NCI-H2107 treated with DMSO at 0.1 percent for 48 hours (cell line): ENCODE measurements around the gene PPP1R3G.
"Not testable (repeated sequence)": the region's sequence is repeated elsewhere in the genome, so short reads cannot be mapped to it uniquely, and the experiment has no call there.

Experiments used
- DNase-seq: peaks from one replicate; lab custom pipeline; 2025; ENCODE audit not compliant: unreplicated experiment; lab: John Stamatoyannopoulos, UW

PPP1R3G gene

GRCh38 chr6:5084781-5085647 lies at the start of gene PPP1R3G:
Gene PPP1R3G (plus strand): TSS chr6:5085341. CDS start chr6:5085486, 145 bp downstream.
- no peak for DNase-seq

DNA sequence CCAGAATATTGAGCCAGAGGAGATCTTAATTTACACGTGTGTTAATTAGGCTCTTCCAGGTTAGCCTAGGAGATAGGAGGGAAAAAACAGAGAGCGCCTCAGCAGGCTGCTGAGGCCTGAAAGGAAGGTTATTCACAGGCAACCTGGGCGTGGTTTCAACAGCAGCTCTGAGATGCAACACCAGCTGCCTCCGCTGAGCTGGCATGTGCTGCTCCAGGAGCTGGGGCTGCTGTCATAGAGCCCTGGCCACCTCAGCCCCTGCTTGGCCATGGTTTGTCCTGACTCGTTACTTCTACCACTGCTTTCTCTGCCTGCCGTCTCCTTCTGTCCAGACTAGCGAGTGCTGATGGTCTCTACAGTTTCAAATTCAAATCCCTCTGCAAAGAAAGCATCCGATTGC lies 48.9 kb upstream of the PPP1R3G start:
- DNase-seq, result peak; percentile 19

GRCh38 chr6:5041955-5042354 lies 43.2 kb upstream of the PPP1R3G start:
- no peak for DNase-seq

GRCh38 chr6:5042436-5042835 lies 42.7 kb upstream of the PPP1R3G start:
- no peak for DNase-seq

GRCh38 chr6:5044866-5045265 lies 40.3 kb upstream of the PPP1R3G start:
- no peak for DNase-seq

GRCh38 chr6:5045416-5045815 lies 39.7 kb upstream of the PPP1R3G start:
- DNase-seq, result no peak

GRCh38 chr6:5046430-5046829 lies 38.7 kb upstream of the PPP1R3G start:
- DNase-seq, result no peak

DNA sequence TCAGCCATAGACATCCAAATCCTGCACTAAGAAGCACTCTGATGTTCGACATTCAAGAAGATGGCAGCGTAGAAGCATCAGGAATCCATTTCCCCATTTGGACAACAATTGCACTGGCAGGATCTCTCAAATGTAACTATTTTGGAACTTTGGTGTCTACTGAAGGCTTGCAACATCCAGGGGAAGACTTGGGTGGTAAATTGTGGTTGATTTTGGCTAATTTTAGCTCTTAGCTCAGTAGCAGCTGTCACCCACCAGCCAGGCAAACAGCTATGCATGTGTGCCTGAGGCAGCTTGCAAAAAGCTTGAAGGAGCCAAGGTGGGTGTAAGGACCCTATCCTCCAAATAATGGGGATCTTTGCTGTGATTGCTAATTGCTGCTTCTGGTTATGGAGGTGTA lies 35.1 kb upstream of the PPP1R3G start:
- DNase-seq, result no peak

GRCh38 chr6:5051394-5051793 lies 33.7 kb upstream of the PPP1R3G start:
- no peak for DNase-seq

DNA sequence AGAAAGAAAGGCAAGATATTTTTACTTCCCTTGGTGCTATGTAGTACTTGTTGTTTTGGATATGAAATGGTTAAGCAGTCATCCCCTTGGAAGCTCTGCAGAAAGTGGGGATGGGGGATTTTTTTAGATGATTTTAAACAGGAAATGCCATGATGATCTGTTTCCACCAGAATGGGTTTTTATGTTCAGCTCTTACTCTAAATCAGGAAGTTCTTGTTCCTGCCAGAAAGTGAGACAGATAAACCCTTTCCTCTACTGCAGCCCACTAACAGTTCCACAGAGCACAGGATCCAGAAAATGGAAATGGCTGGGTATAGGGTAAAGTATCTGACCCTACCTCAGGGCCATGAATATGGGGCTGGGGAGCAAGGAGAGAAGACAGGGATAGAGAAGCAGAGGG lies 32.1 kb upstream of the PPP1R3G start:
- no peak for DNase-seq

GRCh38 chr6:5053864-5054244 lies 31.3 kb upstream of the PPP1R3G start:
- DNase-seq, result no peak

GRCh38 chr6:5054245-5054873 lies 30.8 kb upstream of the PPP1R3G start:
- DNase-seq, result no peak

- no peak for DNase-seq
Observed at GRCh38 chr6:5055118-5055517, 30.0 kb upstream of the PPP1R3G start.

GRCh38 chr6:5058254-5058653 lies 26.9 kb upstream of the PPP1R3G start:
- DNase-seq, result no peak

GRCh38 chr6:5059036-5059896 lies 25.9 kb upstream of the PPP1R3G start:
- no peak for DNase-seq

- DNase-seq, result not testable (repeated sequence)
Observed at GRCh38 chr6:5060439-5060838, 24.7 kb upstream of the PPP1R3G start.

DNA sequence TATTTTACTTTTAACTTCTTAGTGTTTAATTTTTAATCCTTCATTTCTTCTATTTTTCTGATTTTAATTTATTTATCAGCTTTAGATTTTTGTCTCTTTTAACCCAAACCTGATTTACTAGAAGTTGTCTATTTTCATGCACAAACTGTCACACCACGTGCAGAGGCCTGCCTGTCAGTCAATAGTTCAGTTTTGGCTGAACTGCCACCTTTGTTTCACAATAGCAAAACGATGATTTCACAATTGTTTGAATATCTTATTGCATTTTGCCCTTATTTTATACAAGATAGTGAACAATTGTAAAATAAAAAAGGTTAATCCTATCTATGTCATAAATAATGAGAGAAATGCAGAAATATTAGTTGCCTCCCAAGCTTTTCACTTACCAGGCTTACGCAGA lies 24.0 kb upstream of the PPP1R3G start:
- DNase-seq, result no peak

GRCh38 chr6:5063617-5064016 lies 21.5 kb upstream of the PPP1R3G start:
- no peak for DNase-seq

DNA sequence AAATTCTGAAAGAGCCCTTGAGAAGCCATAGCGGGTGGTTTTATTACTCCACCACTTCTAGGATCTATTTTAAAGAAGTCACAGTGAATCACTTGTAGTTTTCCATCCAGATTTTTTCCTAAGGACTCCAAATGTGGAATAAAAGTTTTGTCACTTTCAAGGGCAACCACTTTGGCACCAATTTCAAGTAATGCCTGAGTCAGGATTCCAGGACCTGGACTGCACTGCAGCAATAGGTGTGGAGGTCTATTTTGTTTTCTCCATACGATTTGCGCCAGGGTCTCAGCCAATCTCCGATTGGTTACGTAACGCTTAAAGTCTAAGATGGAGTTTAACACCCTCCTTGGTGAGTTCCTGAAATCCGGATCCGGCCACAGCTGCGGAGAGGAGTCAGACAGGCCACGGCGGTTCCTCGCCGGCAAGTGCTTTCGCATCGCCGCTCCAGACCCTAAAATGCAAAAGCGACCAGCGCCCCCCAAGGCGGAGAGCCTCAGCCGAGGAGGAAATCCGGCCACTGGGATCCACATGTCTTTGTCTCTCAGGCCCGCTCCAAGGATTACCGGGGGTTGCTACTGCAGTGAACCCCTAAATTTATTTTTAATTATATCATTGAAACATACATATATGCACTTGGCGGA lies 18.6 kb upstream of the PPP1R3G start:
- DNase-seq, result no peak

- DNase-seq, result no peak
Observed at GRCh38 chr6:5067305-5067704, 17.8 kb upstream of the PPP1R3G start.

- DNase-seq, result no peak
Observed at GRCh38 chr6:5068153-5068751, 16.9 kb upstream of the PPP1R3G start.
